DOHH2 (cell line): Measurements from ENCODE around the gene DMD.

Experiments used
- H3F3A ChIP-seq: fragments of 200-600 bp; sonication (generic), shearing (Covaris generic); 2 replicates; pipeline ENCODE4 v1.6.0; 2016; ENCODE audit warnings: antibody characterized with exemption, mild to moderate bottlenecking; ENCODE audit not compliant: control insufficient read depth, insufficient read depth
- H3K27ac ChIP-seq: fragments of 200-600 bp; sonication (generic); 2 replicates; pipeline ENCODE4 v1.5.1; 2014; ENCODE audit warnings: low read depth, mild to moderate bottlenecking, low read length, moderate library complexity
- H3K27me3 ChIP-seq: fragments of 200-600 bp; sonication (generic); 2 replicates; pipeline ENCODE4 v1.6.1; 2014; ENCODE audit warnings: mild to moderate bottlenecking, low read length, mixed read lengths; ENCODE audit not compliant: control insufficient read depth
- H3K36me3 ChIP-seq: fragments of 200-600 bp; sonication (generic); 2 replicates; pipeline ENCODE4 v1.6.1; 2014; ENCODE audit warnings: mild to moderate bottlenecking, low read length, moderate library complexity, mixed read lengths; ENCODE audit not compliant: control insufficient read depth
- H3K4me1 ChIP-seq: fragments of 200-600 bp; sonication (generic); 2 replicates; pipeline ENCODE4 v1.6.1; 2014; ENCODE audit warnings: mild to moderate bottlenecking, low read length, mixed read lengths; ENCODE audit not compliant: control insufficient read depth
- H3K4me2 ChIP-seq: fragments of 200-600 bp; sonication (generic); 2 replicates; pipeline ENCODE4 v1.6.0; 2014; ENCODE audit warnings: mild to moderate bottlenecking, low read length, moderate library complexity
- H3K4me3 ChIP-seq: fragments of 200-600 bp; sonication (generic); 2 replicates; pipeline ENCODE4 v1.5.1; 2014; ENCODE audit warnings: mild to moderate bottlenecking, low read length, mixed read lengths
- H3K79me2 ChIP-seq: fragments of 200-600 bp; sonication (generic); 2 replicates; pipeline ENCODE4 v1.6.1; 2014; ENCODE audit warnings: mild to moderate bottlenecking, low read length, mixed read lengths; ENCODE audit not compliant: control insufficient read depth
- H3K9me2 ChIP-seq: fragments of 200-600 bp; sonication (generic); replicated peaks from 2 replicates; pipeline ENCODE4 v1.6.1; 2014; ENCODE audit warnings: mild to moderate bottlenecking, low read length, mixed read lengths; ENCODE audit not compliant: control insufficient read depth
- H3K9me3 ChIP-seq: fragments of 200-600 bp; sonication (generic); 2 replicates; pipeline ENCODE4 v1.6.1; 2014; ENCODE audit warnings: antibody characterized with exemption, low read length, mixed read lengths; ENCODE audit not compliant: control insufficient read depth, insufficient read depth
- H4K20me1 ChIP-seq: fragments of 200-600 bp; sonication (generic); 2 replicates; pipeline ENCODE4 v1.6.0; 2014; ENCODE audit warnings: low read depth, mild to moderate bottlenecking, antibody characterized with exemption, low read length, moderate library complexity; ENCODE audit not compliant: control insufficient read depth, insufficient read depth
- EZH2phosphoT487 ChIP-seq: fragments of 200-600 bp; sonication (generic); IDR thresholded peaks from 2 replicates; pipeline ENCODE4 v1.6.1; 2017; ENCODE audit warnings: borderline replicate concordance, mild to moderate bottlenecking, antibody characterized with exemption, low read length, moderate library complexity, mixed read lengths
- TF ChIP-seq, protein P1 (sequence below): fragments of 200-600 bp; sonication (generic); IDR thresholded peaks from one replicate; pipeline ENCODE4 v1.5.1; 2014; ENCODE audit warnings: antibody characterized with exemption, mild to moderate bottlenecking, low read depth, low read length; ENCODE audit not compliant: poor library complexity, severe bottlenecking

Gene DMD

DNA sequence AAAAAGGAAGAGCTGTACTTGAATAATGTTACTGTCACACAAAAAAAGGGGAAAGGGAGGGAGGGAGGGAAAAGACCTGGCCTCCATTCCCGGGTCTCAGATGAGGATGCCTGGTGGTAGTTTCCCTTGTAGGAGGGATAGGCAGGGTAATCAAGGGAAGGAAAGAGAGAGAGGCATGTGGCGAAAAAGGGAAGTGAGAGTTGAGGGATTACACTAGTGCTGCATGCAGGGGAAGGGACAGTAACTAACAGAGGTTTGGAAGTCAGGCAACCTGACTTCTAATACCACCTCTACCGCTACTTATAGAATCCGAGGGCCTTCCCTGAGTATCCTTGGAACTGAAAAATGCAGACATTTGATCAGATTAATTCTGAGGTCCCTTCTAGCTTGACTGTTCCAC lies 1317.8 kb downstream of the DMD start:
- Histone ChIP-seq H3K27ac (no peak overlapping the region), H3K4me1 (no peaks in the 10 kb centered on the region), H4K20me1 (no peaks in the 10 kb centered on the region), H3K79me2 (no peaks in the 10 kb centered on the region), H3K4me3 (no peak overlapping the region), H3K36me3 (no peaks in the 10 kb centered on the region), H3K9me3 (no peaks in the 10 kb centered on the region), H3K9me2 (no peaks in the 10 kb centered on the region), H3K4me2 (no peak overlapping the region), H3F3A (no peaks in the 10 kb centered on the region), H3K27me3 (no peaks in the 10 kb centered on the region)
- no peak for TF ChIP-seq EZH2phosphoT487
- TF ChIP-seq, protein P1, sequence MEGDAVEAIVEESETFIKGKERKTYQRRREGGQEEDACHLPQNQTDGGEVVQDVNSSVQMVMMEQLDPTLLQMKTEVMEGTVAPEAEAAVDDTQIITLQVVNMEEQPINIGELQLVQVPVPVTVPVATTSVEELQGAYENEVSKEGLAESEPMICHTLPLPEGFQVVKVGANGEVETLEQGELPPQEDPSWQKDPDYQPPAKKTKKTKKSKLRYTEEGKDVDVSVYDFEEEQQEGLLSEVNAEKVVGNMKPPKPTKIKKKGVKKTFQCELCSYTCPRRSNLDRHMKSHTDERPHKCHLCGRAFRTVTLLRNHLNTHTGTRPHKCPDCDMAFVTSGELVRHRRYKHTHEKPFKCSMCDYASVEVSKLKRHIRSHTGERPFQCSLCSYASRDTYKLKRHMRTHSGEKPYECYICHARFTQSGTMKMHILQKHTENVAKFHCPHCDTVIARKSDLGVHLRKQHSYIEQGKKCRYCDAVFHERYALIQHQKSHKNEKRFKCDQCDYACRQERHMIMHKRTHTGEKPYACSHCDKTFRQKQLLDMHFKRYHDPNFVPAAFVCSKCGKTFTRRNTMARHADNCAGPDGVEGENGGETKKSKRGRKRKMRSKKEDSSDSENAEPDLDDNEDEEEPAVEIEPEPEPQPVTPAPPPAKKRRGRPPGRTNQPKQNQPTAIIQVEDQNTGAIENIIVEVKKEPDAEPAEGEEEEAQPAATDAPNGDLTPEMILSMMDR = no peak

GRCh38 chrX:31889088-31889487 lies 1322.3 kb downstream of the DMD start:
- Histone ChIP-seq H3K27me3 (no peaks in the 10 kb centered on the region), H3F3A (no peaks in the 10 kb centered on the region), H3K36me3 (no peaks in the 10 kb centered on the region), H3K9me2 (no peaks in the 10 kb centered on the region), H3K4me1 (no peaks in the 10 kb centered on the region), H4K20me1 (no peaks in the 10 kb centered on the region), H3K27ac (no peak overlapping the region), H3K4me2 (no peak overlapping the region), H3K9me3 (no peaks in the 10 kb centered on the region), H3K79me2 (no peaks in the 10 kb centered on the region), H3K4me3 (no peak overlapping the region)
- TF ChIP-seq, protein P1 = no peak
- no peak for TF ChIP-seq EZH2phosphoT487

DNA sequence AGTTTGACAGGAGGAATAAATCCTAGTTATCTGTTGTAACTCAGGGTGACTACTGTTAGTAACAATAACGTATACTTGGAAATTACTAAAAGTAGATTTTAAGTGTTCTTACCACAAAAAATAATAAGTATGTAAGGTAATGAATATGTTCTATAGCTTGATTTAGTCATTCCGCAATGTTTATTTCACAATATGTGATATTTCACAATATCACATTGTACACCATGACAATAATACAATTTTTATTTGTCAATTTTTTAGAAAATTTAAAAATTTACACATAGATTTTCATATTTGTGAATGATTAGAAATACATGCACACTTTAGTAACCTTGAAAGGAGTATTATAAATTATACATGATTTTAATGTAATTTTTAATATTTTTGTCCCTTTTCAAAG lies 1326.8 kb downstream of the DMD start:
- H3K36me3 ChIP-seq = no peaks in the 10 kb centered on the region
- no peaks in the 10 kb centered on the region for H3K9me3 ChIP-seq
- H3K27ac ChIP-seq = no peak overlapping the region
- H3K4me3 ChIP-seq = no peak overlapping the region
- no peaks in the 10 kb centered on the region for H3K27me3 ChIP-seq
- no peaks in the 10 kb centered on the region for H3K9me2 ChIP-seq
- TF ChIP-seq, protein P1 = no peak
- no peak for TF ChIP-seq EZH2phosphoT487
- no peaks in the 10 kb centered on the region for H4K20me1 ChIP-seq
- H3K4me2 ChIP-seq = no peak overlapping the region
- H3K79me2 ChIP-seq = no peaks in the 10 kb centered on the region
- no peaks in the 10 kb centered on the region for H3F3A ChIP-seq
- H3K4me1 ChIP-seq = no peaks in the 10 kb centered on the region

DNA sequence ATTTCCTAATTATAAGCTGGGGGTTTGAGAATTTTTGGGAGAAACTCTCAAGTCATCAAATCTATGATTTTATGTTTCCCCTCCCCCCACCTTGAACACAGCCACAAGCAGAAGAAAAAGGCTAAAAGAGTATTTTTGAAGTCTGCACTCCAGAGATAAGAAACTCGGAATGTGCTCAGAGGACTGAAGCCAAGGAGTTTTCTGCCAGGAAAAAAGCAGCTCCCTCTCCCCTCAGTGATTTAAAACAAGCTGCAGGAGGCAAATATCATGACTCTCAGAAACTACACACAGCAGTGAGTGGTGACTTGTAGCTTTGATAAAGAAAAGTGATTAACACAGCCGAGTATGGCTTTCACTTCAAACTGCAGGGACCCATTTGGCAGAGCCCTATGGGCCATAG lies 1339.3 kb downstream of the DMD start:
- Histone ChIP-seq H3K27me3 (no peaks in the 10 kb centered on the region), H3K4me3 (no peak overlapping the region), H3F3A (no peaks in the 10 kb centered on the region), H3K9me2 (no peaks in the 10 kb centered on the region), H3K4me2 (no peak overlapping the region), H4K20me1 (no peaks in the 10 kb centered on the region), H3K4me1 (no peaks in the 10 kb centered on the region), H3K79me2 (no peaks in the 10 kb centered on the region), H3K9me3 (no peaks in the 10 kb centered on the region), H3K27ac (no peak overlapping the region), H3K36me3 (no peaks in the 10 kb centered on the region)
- TF ChIP-seq, protein P1 = no peak
- TF ChIP-seq EZH2phosphoT487 = no peak
